ENCODE results near the gene KLHL9. TPM values are rescaled to one million over a fixed set of nuclear protein-coding genes. Genes with fewer than 3 reads are reported as not detected.

Gene KLHL9
- polyA plus RNA-seq, 1 of the 3 experiments (the other 2 are of a cell fraction): 6.8 TPM

DNA sequence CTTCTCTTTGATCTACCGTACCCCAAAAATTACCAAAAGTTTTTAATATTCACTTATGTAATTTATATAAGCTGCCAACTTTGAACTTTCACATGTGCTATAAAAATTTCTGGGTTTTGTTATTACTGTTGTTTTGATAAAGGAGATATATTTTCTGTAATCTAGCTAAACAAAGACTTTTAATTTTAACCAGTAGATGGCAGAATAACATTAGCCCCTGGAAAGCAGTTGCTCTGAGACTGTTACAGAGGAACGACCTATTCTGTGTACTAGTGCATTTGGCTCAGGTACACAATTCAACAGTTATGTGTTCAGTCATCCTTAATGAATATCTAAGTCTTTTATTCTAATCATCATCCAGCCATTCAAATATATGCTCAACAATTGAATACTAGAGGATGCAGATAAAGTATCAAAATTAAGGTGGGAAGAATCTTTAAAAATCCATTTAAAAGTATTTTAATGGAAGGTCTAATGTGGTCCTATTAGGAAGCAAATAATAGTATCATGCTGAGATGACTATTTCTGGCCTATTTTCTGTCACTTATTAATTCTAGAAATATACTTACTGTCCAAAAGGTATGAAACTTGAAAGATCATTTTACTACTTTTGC is 8.6 kb downstream of the KLHL9 start:
- Histone ChIP-seq H2AFZ (ENCODE audit: low read depth) (no peak overlapping the region), H3K79me2 (ENCODE audit: insufficient read depth) (peaks cover 73% of the 10 kb centered on the region), H3F3A (replicated peaks; ENCODE audit: insufficient read depth) (peaks cover 20% of the 10 kb centered on the region), H3K4me2 (no peak overlapping the region), H4K20me1 (ENCODE audit: insufficient read depth) (peaks cover 78% of the 10 kb centered on the region), H3K9me3 (no peaks in the 10 kb centered on the region), H3K4me3 (ENCODE audit: low read depth in 2 of 2, low read length in 1 of 2) (no peak overlapping the region), H3K9ac (no peak overlapping the region), H3K27me3 (ENCODE audit: insufficient read depth) (no peaks in the 10 kb centered on the region), H3K27ac (ENCODE audit: low read depth in 2 of 2, low read length in 1 of 2) (0 out of 4 replicates have a peak overlapping the region, but pooled peaks of 1 of the 2 experiments have one; percentile 2), H3K36me3 (replicated peaks in 1 of 2; ENCODE audit: control insufficient read depth in 1 of 2, insufficient read depth in 2 of 2, low read length in 1 of 2) (peaks cover 45 to 52% of the 10 kb centered on the region in 2 experiments), H3K4me1 (ENCODE audit: control insufficient read depth in 1 of 2, insufficient read depth in 2 of 2, low read depth in 1 of 2, low read length in 1 of 2) (peaks cover 6 to 8% of the 10 kb centered on the region in 2 experiments; a peak in 3 of 4 replicates), H3K9me2 (no peaks in the 10 kb centered on the region)
- 47% methylated on average over 2 of the region's 2 CpGs for WGBS (ENCODE audit: low lambda C conversion rate)
- ChIA-PET CTCF (interaction anchor here (0.6 to 13.7 kb wide), 24 partner anchors 8 to 462 kb away, joined by 3 to 239 read pairs (median 4); partner anchors contain the start of genes IFNA2 and KLHL9), POLR2A (no interaction called here)
- peak; percentile 45 for DNase-seq
- TF ChIP-seq ELF1 (IDR thresholded peaks at IDR 0.05): no peak
- TF ChIP-seq FOSL2 (IDR thresholded peaks at IDR 0.05; ENCODE audit: borderline replicate concordance, low read depth): no peak
- TF ChIP-seq MXI1 (IDR thresholded peaks at IDR 0.05; ENCODE audit: low read depth, low read length): no peak
- TF ChIP-seq GABPA (IDR thresholded peaks at IDR 0.05; ENCODE audit: low read depth): no peak
- no peak for TF ChIP-seq NFIC (IDR thresholded peaks at IDR 0.05; ENCODE audit: borderline replicate concordance)
- TF ChIP-seq, protein P1, sequence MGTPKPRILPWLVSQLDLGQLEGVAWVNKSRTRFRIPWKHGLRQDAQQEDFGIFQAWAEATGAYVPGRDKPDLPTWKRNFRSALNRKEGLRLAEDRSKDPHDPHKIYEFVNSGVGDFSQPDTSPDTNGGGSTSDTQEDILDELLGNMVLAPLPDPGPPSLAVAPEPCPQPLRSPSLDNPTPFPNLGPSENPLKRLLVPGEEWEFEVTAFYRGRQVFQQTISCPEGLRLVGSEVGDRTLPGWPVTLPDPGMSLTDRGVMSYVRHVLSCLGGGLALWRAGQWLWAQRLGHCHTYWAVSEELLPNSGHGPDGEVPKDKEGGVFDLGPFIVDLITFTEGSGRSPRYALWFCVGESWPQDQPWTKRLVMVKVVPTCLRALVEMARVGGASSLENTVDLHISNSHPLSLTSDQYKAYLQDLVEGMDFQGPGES (IDR thresholded peaks at IDR 0.05; ENCODE audit: low read depth, low read length): no peak
- peak; percentile 84 for TF ChIP-seq RAD21 (IDR thresholded peaks at IDR 0.05; ENCODE audit: low read length)
- no peak for TF ChIP-seq JUND (IDR thresholded peaks at IDR 0.05)
- TF ChIP-seq, protein P2, sequence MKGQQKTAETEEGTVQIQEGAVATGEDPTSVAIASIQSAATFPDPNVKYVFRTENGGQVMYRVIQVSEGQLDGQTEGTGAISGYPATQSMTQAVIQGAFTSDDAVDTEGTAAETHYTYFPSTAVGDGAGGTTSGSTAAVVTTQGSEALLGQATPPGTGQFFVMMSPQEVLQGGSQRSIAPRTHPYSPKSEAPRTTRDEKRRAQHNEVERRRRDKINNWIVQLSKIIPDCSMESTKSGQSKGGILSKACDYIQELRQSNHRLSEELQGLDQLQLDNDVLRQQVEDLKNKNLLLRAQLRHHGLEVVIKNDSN (IDR thresholded peaks at IDR 0.05; ENCODE audit: borderline replicate concordance, low read depth): no peak
- TF ChIP-seq, protein P3, sequence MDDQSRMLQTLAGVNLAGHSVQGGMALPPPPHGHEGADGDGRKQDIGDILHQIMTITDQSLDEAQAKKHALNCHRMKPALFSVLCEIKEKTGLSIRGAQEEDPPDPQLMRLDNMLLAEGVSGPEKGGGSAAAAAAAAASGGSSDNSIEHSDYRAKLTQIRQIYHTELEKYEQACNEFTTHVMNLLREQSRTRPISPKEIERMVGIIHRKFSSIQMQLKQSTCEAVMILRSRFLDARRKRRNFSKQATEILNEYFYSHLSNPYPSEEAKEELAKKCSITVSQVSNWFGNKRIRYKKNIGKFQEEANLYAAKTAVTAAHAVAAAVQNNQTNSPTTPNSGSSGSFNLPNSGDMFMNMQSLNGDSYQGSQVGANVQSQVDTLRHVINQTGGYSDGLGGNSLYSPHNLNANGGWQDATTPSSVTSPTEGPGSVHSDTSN (IDR thresholded peaks at IDR 0.05): no peak
- TF ChIP-seq RXRA (IDR thresholded peaks at IDR 0.05; ENCODE audit: borderline replicate concordance, low read depth): no peak
- TF ChIP-seq FOXJ3 (CRISPR knock-in tag; IDR thresholded peaks at IDR 0.05): no peak
- TF ChIP-seq, protein P4, sequence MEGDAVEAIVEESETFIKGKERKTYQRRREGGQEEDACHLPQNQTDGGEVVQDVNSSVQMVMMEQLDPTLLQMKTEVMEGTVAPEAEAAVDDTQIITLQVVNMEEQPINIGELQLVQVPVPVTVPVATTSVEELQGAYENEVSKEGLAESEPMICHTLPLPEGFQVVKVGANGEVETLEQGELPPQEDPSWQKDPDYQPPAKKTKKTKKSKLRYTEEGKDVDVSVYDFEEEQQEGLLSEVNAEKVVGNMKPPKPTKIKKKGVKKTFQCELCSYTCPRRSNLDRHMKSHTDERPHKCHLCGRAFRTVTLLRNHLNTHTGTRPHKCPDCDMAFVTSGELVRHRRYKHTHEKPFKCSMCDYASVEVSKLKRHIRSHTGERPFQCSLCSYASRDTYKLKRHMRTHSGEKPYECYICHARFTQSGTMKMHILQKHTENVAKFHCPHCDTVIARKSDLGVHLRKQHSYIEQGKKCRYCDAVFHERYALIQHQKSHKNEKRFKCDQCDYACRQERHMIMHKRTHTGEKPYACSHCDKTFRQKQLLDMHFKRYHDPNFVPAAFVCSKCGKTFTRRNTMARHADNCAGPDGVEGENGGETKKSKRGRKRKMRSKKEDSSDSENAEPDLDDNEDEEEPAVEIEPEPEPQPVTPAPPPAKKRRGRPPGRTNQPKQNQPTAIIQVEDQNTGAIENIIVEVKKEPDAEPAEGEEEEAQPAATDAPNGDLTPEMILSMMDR (IDR thresholded peaks at IDR 0.05): peak; percentile 80
- TF ChIP-seq, protein P5, sequence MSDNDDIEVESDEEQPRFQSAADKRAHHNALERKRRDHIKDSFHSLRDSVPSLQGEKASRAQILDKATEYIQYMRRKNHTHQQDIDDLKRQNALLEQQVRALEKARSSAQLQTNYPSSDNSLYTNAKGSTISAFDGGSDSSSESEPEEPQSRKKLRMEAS (IDR thresholded peaks at IDR 0.05; ENCODE audit: low read depth): no peak
- TF ChIP-seq FOXM1 (IDR thresholded peaks at IDR 0.05; ENCODE audit: low read depth): no peak
- no peak for TF ChIP-seq YY1 (IDR thresholded peaks at IDR 0.05; ENCODE audit: low read depth)
- no peak for TF ChIP-seq EP300 (IDR thresholded peaks at IDR 0.05; ENCODE audit: borderline replicate concordance in 1 of 2, low read depth in 1 of 2, low read length in 1 of 2)
- no peak for TF ChIP-seq SIN3A (IDR thresholded peaks at IDR 0.05; ENCODE audit: borderline replicate concordance, low read depth, low read length)
- TF ChIP-seq GATA2 (CRISPR knock-in tag; IDR thresholded peaks at IDR 0.05): no peak
- no peak for TF ChIP-seq NRF1 (IDR thresholded peaks at IDR 0.05; ENCODE audit: low read depth, low read length)
- no peak for TF ChIP-seq RFX5 (IDR thresholded peaks at IDR 0.05; ENCODE audit: low read length)
- TF ChIP-seq RCOR1 (IDR thresholded peaks at IDR 0.05; ENCODE audit: low read length): no peak
- no peak for TF ChIP-seq POLR2AphosphoS5 (IDR thresholded peaks at IDR 0.05; ENCODE audit: low read depth, low read length)
- TF ChIP-seq SMC3 (IDR thresholded peaks at IDR 0.05; ENCODE audit: low read depth, low read length): peak; percentile 44
- TF ChIP-seq, protein P6, sequence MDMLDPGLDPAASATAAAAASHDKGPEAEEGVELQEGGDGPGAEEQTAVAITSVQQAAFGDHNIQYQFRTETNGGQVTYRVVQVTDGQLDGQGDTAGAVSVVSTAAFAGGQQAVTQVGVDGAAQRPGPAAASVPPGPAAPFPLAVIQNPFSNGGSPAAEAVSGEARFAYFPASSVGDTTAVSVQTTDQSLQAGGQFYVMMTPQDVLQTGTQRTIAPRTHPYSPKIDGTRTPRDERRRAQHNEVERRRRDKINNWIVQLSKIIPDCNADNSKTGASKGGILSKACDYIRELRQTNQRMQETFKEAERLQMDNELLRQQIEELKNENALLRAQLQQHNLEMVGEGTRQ (IDR thresholded peaks at IDR 0.05; ENCODE audit: borderline replicate concordance, low read depth, low read length): no peak
- no peak for TF ChIP-seq TCF12 (IDR thresholded peaks at IDR 0.05)
- TF ChIP-seq TEAD4 (IDR thresholded peaks at IDR 0.05; ENCODE audit: borderline replicate concordance, insufficient read depth): no peak

Data from SK-N-SH (cell line).